Endothelial cell of umbilical vein (primary cell): Measurements from ENCODE around the gene C3orf49.

Experiments
- JUN ChIP-seq: IDR thresholded peaks from 2 replicates; pipeline ENCODE4 v1.6.1; 2011; ENCODE audit warnings: borderline replicate concordance, low read depth; ENCODE audit not compliant: insufficient read length, insufficient read depth
- POLR2AphosphoS5 ChIP-seq: IDR thresholded peaks from 2 replicates; pipeline ENCODE4 v1.6.1; 2012; ENCODE audit warnings: low read depth, mild to moderate bottlenecking, control low read depth, low read length, moderate library complexity; ENCODE audit not compliant: insufficient read depth
- TF ChIP-seq, protein P1 (sequence below), 2 donors: IDR thresholded peaks; 1 replicate in 1 of 2; 2 replicates in 1 of 2; pipeline ENCODE4 v1.5.1; 2011; ENCODE audit warnings: low read length in 2 of 2, mild to moderate bottlenecking in 2 of 2, moderate library complexity in 2 of 2, control low read depth in 1 of 2, inconsistent platforms in 1 of 2, low read depth in 1 of 2; ENCODE audit not compliant: insufficient read depth in 1 of 2; ENCODE audit errors: extremely low read depth in 1 of 2
- TF ChIP-seq, protein P2 (sequence below): IDR thresholded peaks from 2 replicates; pipeline ENCODE4 v1.6.1; 2011; ENCODE audit not compliant: insufficient read depth, insufficient read length

DNA sequence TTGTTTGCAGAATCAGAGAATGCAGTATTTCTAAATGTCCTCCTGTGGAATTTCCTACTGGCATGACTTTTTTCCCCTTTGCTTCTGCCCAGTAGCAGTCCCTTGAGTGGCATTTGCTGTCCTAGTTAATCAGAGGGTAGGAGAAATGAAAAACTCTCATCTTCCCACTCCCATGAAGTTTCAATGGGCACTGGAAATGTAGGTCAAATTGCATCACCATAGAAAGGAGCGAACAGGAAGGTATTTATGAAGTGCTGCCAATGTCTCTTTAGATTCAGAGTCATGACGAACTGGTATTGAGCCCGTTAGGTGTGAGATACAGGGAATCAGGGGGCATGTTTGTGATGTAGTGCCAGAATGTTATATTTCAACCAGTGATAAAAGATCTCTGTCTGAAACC, 67.8 kb downstream of the C3orf49 start:
- no peak for TF ChIP-seq JUN
- TF ChIP-seq, protein P1, sequence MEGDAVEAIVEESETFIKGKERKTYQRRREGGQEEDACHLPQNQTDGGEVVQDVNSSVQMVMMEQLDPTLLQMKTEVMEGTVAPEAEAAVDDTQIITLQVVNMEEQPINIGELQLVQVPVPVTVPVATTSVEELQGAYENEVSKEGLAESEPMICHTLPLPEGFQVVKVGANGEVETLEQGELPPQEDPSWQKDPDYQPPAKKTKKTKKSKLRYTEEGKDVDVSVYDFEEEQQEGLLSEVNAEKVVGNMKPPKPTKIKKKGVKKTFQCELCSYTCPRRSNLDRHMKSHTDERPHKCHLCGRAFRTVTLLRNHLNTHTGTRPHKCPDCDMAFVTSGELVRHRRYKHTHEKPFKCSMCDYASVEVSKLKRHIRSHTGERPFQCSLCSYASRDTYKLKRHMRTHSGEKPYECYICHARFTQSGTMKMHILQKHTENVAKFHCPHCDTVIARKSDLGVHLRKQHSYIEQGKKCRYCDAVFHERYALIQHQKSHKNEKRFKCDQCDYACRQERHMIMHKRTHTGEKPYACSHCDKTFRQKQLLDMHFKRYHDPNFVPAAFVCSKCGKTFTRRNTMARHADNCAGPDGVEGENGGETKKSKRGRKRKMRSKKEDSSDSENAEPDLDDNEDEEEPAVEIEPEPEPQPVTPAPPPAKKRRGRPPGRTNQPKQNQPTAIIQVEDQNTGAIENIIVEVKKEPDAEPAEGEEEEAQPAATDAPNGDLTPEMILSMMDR (IDR thresholded peaks at IDR 0.05; ENCODE audit: extremely low read depth in 1 of 2, insufficient read depth in 1 of 2, low read depth in 1 of 2, low read length in 2 of 2) = no peak
- no peak for TF ChIP-seq POLR2AphosphoS5
- TF ChIP-seq, protein P2, sequence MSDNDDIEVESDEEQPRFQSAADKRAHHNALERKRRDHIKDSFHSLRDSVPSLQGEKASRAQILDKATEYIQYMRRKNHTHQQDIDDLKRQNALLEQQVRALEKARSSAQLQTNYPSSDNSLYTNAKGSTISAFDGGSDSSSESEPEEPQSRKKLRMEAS = no peak
